VCaP (cell line): ENCODE measurements around the gene SORCS3.

Experiments
- H3K27ac ChIP-seq: fragments of 450-650 bp; 2 replicates; pipeline ENCODE4 v1.5.1; 2017
- TF ChIP-seq, protein P1 (sequence below): fragments of 450-650 bp; conservative IDR thresholded peaks from 2 replicates; pipeline ENCODE4 v1.5.1; 2017; ENCODE audit warnings: mild to moderate bottlenecking, moderate library complexity

Gene SORCS3

DNA sequence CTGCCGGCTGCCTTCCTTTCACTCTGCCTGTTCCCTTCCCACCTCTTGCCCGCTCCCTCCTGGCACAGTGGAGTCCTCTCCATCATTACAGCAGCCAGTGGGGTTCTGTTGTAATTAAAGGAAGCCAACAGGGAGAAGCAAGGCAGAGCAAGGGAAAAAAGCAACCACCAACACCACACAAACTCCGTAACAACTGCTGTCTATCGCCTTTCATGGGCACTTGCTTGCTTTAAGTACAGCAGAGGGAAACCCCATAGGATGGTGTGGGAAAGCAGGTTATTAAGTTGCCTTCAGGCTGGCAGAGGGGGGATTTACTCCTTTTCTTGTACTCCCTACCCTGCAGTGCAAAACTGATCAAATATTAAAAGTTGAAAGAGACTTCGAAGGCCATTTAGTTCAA is 22.0 kb downstream of the SORCS3 start:
- H3K27ac ChIP-seq: no peak overlapping the region
- TF ChIP-seq, protein P1, sequence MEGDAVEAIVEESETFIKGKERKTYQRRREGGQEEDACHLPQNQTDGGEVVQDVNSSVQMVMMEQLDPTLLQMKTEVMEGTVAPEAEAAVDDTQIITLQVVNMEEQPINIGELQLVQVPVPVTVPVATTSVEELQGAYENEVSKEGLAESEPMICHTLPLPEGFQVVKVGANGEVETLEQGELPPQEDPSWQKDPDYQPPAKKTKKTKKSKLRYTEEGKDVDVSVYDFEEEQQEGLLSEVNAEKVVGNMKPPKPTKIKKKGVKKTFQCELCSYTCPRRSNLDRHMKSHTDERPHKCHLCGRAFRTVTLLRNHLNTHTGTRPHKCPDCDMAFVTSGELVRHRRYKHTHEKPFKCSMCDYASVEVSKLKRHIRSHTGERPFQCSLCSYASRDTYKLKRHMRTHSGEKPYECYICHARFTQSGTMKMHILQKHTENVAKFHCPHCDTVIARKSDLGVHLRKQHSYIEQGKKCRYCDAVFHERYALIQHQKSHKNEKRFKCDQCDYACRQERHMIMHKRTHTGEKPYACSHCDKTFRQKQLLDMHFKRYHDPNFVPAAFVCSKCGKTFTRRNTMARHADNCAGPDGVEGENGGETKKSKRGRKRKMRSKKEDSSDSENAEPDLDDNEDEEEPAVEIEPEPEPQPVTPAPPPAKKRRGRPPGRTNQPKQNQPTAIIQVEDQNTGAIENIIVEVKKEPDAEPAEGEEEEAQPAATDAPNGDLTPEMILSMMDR: no peak

DNA sequence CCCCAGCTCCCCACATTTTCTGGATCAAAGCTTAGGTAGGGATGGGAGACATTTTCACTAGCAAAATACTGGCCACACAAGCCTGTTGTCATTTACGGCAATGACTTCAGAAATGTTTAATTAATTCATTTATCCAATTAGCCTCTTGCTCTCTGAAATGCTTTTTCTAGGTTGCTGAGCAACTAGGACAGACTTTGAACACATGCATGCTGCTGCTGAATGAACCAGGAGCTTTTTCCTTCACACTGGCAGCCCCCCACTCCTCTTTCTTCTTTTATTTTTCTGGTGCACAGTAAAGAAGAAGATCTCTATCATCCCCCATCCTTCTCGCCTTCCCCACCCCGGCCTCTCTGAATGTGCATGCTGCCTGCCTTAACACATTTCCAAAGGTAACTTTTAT is 22.5 kb downstream of the SORCS3 start:
- no peak overlapping the region for H3K27ac ChIP-seq
- TF ChIP-seq, protein P1: no peak

DNA sequence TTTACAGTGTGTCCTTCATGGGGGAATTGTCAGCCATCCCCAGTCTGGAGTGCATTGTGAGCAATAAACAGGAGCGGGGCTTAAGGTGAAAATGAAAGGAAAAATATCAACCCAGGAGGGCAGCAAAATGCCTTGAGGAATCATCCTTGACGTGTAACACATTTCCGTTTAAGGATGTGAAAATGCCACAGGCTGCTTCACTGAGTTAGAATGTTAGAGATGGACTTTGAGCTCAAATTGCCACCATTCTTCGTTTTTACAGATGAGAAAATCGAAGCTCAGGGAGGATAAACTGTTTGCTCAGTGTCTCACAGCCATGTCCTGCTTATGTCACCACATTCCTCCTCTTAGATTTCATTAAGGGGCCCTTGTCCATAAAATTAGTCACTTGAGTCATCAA is 23.1 kb downstream of the SORCS3 start:
- no peak overlapping the region for H3K27ac ChIP-seq
- TF ChIP-seq, protein P1: no peak

DNA sequence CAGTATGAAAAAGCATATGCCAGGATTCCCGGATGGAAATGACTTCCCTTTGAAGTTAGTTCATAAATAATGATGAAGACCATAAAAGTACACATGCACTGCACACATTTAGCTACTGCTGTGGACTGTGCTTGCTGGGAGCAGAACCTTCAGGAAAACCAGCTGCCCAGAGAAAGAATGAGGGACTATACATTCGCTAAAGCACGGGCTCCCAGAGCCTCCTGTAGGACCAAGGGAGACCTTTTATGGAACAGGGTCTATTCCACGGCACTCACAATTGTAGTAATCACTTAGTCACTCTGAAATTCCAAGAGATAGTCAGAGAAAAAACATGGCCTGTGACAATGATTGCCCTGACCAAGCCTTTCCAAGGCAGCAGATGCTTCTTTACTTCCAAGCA is 24.1 kb downstream of the SORCS3 start:
- H3K27ac ChIP-seq: no peak overlapping the region
- TF ChIP-seq, protein P1: no peak

DNA sequence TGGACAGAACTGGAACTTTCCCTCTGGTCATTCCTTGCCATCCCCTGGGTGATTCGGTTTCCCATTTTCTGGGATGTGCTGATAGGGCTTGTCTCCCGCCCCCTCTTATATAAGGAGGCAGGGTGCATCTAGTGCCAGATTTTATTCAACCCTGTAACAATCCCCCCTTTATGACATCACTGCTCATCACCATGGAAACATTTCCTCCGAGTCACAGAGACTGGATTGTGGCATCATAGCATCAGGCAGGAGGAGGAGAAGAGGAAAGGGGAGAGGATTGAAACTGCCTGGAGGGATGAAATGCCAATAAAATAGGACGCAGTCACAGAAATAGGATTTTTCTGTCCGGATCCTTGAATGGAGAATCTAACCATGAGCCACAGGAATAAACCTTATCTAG is 25.0 kb downstream of the SORCS3 start:
- TF ChIP-seq, protein P1: no peak
- H3K27ac ChIP-seq: no peak overlapping the region

DNA sequence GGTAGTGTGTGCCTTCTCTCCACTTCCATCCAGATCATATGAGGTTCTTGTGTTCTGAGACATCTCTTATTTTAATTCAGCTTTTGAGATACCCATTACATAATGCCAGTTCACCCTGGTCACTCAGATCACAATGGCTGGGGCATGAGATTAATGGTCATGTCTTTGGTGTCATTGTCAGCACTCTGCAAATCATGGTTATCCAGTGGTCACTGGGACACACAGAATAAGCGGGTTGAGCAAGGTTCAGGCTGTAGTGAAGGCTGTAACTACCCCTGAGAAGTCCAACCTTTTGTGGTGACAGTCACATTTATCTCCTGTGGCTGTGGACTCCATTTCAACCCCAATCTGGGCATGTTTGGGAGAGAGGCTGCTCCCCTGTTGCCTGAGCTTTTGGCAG is 35.8 kb downstream of the SORCS3 start:
- H3K27ac ChIP-seq: no peak overlapping the region
- TF ChIP-seq, protein P1: no peak

DNA sequence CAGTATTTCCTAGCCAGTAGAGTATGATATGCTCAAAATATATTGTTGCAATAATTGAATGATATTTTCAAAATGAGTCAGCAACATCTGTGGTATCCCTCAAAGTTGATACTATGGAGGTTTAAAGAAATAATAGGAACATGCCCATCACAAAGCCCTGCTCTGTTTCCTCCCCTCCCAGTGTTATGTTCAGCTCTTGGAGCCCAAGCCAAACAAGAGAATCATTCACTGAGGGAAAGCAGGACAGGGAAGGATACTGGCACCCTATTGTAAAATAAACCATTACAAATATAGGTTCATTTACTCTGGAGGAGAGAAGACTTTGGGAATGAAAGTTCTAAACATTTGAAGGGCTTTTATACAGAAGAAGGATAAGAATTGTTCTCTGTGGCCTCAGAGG is 37.6 kb downstream of the SORCS3 start:
- TF ChIP-seq, protein P1: no peak
- no peak overlapping the region for H3K27ac ChIP-seq
